Spleen (tissue), 11 donors: ENCODE data around the gene ASB3. TPM values are rescaled to one million over a fixed set of nuclear protein-coding genes. Genes with fewer than 3 reads are reported as not detected.

Source experiments
- DNase-seq: peaks from one replicate; pipeline ENCODE4 v3.0.0-alpha.2; 2020
- H3K27ac ChIP-seq, 8 donors: fragments of 200-600 bp; sonication (generic) in 7 of 8; 1 replicate in 4 of 8; 2 replicates in 4 of 8; pipeline versions ENCODE4 v1.5.0 to v1.8.0; 2016 to 2021; ENCODE audit warnings: inconsistent platforms in 4 of 8, mild to moderate bottlenecking in 4 of 8, moderate library complexity in 1 of 8
- H3K27me3 ChIP-seq, 7 donors: fragments of 200-600 bp; sonication (generic) in 6 of 7; replicated peaks in 1 of 7; 1 replicate in 4 of 7; 2 replicates in 3 of 7; pipeline versions ENCODE4 v1.5.0 to v1.8.0; 2016 to 2021; ENCODE audit warnings: inconsistent platforms in 3 of 7, mild to moderate bottlenecking in 1 of 7
- H3K36me3 ChIP-seq, 6 donors: fragments of 200-600 bp; sonication (generic) in 5 of 6; 1 replicate in 4 of 6; 2 replicates in 2 of 6; pipeline versions ENCODE4 v1.5.0 to v1.8.0; 2016 to 2021; ENCODE audit warnings: inconsistent platforms in 2 of 6
- H3K4me1 ChIP-seq, 6 donors: fragments of 200-600 bp; sonication (generic) in 5 of 6; 1 replicate in 3 of 6; 2 replicates in 3 of 6; pipeline versions ENCODE4 v1.5.0 to v1.8.0; 2016 to 2021; ENCODE audit warnings: inconsistent platforms in 3 of 6
- H3K4me3 ChIP-seq, 8 donors: fragments of 200-600 bp; sonication (generic) in 7 of 8; 1 replicate in 4 of 8; 2 replicates in 4 of 8; pipeline versions ENCODE4 v1.5.0 to v1.8.0; 2016 to 2021; ENCODE audit warnings: inconsistent platforms in 4 of 8, mild to moderate bottlenecking in 4 of 8, moderate library complexity in 2 of 8
- H3K9me3 ChIP-seq, 8 donors: fragments of 200-600 bp; sonication (generic) in 7 of 8; 1 replicate in 4 of 8; 2 replicates in 4 of 8; pipeline versions ENCODE4 v1.5.0 to v1.8.0; 2016 to 2021; ENCODE audit warnings: inconsistent platforms in 4 of 8
- POLR2A ChIP-seq, 3 donors: fragments of 450-650 bp; IDR thresholded peaks; one replicate each; pipeline ENCODE4 v1.5.1; 2017; ENCODE audit warnings: antibody characterized with exemption in 3 of 3, mild to moderate bottlenecking in 1 of 3
- POLR2AphosphoS5 ChIP-seq, 3 donors: sonication (generic); formaldehyde crosslinking; IDR thresholded peaks; one replicate each; pipeline ENCODE4 v1.5.1; 2017; ENCODE audit warnings: antibody characterized with exemption in 3 of 3
- WGBS, 5 donors: extraction: QIAGEN DNeasy Blood & Tissue Kit in 3 of 5; methylation state at CpG; one replicate each; pipeline versions ENCODE4 v1.1.5 to v1.1.7; 2013 to 2018; 5-methylcytosine and 5-hydroxymethylcytosine counted together
- intact Hi-C: fragments of 100-400 bp; cut with DNase I; formaldehyde crosslinking; loops from one replicate; pipeline ENCODE4 v1.15.0; 2023; ENCODE audit warnings: low total_unique reads
- polyA plus RNA-seq, 3 donors: library from polyadenylated mRNA; stranded (reverse); fragments of 200-250 nt; gene quantifications; one replicate each; pipeline ENCODE4 v1.2.1, GENCODE V29; 2013
- total RNA-seq, 7 donors: library from RNA; depleted of rRNA in 3 of 7; stranded (reverse); fragments of >200 nt in 3 of 7; fragmentation: NEBNext Ultra II Directional in 4 of 7; extraction: Animal tissue kit (Norgen Biotek cat#: 25700) in 4 of 7; gene quantifications; one replicate each; pipeline versions ENCODE4 v1.1.0 to v1.2.1, GENCODE V29; 2016 to 2021
- TF ChIP-seq, protein P1 (sequence below), 11 experiments: fragments of 200-600 bp in 7 of 11; fragments of 450-650 bp in 4 of 11; sonication (generic) in 4 of 11; IDR thresholded peaks in 8 of 11; conservative IDR thresholded peaks in 3 of 11; 1 replicate in 7 of 11; 2 replicates in 4 of 11; pipeline versions ENCODE4 v1.4.0 to v1.8.0; 2016 to 2021; ENCODE audit warnings: antibody characterized with exemption in 11 of 11, inconsistent platforms in 4 of 11, mild to moderate bottlenecking in 1 of 11
- donor health status: healthy with polysubstance abuse.
- donor health status: DM: no; HTN: no; CAD: no; lungs with moderate emphysema.
- donor health status: DM: no; HTN: no; CAD: no.
- donor health status: Bipolar disorder and iron deficiency.
- donor health status: healthy.
- donor health status: DM: no; HTN: no; CAD: no.
- donor health status: DM: yes; HTN: yes; CAD: no.

The ASB3 gene
- total and polyA plus RNA-seq, 10 donors = 7.7 to 28.1 (median 20.5) TPM

DNA sequence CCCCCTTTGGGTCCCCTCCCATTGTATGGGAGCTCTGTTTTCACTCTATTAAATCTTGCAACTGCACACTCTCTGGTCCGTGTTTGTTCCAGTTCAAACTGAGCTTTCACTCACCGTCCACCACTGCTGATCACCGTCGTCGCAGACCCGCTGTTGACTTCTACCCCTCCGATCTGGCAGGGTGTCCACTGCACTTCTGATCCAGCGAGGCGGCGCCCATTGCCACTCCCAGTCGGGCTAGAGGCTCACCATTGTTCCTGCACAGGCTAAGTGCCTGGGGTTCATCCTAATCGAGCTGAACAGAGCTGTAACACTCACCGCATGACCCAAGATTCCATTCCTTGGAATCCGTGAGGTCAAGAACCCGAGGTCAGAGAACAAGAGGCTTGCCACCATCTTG, 30.1 kb downstream of the ASB3 start:
- peaks cover 0 to 69% (median 16%) of the 10 kb centered on the region in 6 donors for H3K36me3 ChIP-seq
- intact Hi-C loops = no loop called here
- no peaks in the 10 kb centered on the region for H3K27me3 ChIP-seq
- no peaks in the 10 kb centered on the region for H3K4me1 ChIP-seq
- no peak for TF ChIP-seq POLR2A (IDR thresholded peaks at IDR 0.05)
- TF ChIP-seq, protein P1, sequence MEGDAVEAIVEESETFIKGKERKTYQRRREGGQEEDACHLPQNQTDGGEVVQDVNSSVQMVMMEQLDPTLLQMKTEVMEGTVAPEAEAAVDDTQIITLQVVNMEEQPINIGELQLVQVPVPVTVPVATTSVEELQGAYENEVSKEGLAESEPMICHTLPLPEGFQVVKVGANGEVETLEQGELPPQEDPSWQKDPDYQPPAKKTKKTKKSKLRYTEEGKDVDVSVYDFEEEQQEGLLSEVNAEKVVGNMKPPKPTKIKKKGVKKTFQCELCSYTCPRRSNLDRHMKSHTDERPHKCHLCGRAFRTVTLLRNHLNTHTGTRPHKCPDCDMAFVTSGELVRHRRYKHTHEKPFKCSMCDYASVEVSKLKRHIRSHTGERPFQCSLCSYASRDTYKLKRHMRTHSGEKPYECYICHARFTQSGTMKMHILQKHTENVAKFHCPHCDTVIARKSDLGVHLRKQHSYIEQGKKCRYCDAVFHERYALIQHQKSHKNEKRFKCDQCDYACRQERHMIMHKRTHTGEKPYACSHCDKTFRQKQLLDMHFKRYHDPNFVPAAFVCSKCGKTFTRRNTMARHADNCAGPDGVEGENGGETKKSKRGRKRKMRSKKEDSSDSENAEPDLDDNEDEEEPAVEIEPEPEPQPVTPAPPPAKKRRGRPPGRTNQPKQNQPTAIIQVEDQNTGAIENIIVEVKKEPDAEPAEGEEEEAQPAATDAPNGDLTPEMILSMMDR (IDR thresholded peaks at IDR 0.05 in 8 of 11, conservative IDR thresholded peaks at IDR 0.05 in 3 of 11) = no peak
- TF ChIP-seq POLR2AphosphoS5 (IDR thresholded peaks at IDR 0.05) = no peak
- peaks cover 0 to 4% (median 0%) of the 10 kb centered on the region in 8 donors for H3K9me3 ChIP-seq
- H3K27ac ChIP-seq = no peak overlapping the region
- DNase-seq = no peak
- 97 to 98% (median 97%) methylated on average over 15 of the region's 15 CpGs for WGBS, 5 donors
- H3K4me3 ChIP-seq = no peak overlapping the region

DNA sequence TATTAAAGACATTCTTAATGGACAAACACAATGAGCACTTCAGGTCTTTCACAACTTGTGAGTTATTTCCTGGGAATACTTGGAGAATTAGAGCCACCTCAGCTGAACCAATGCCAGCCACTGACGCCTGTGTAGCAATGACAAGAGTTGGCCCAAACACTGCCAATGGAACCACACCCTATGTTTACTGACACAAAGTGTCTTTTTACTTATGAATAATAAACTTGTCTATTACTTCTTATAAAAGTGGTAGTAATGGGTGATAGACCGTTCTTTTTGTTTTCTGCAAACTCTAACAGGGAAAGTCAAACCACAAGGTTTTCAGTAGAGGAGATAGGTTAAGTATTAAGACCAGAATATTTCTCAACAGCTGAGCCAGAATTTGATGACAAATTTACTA, 31.6 kb downstream of the ASB3 start:
- Histone ChIP-seq H3K4me1 (no peaks in the 10 kb centered on the region), H3K27me3 (no peaks in the 10 kb centered on the region), H3K4me3 (no peak overlapping the region), H3K27ac (no peak overlapping the region), H3K36me3 (peaks cover 0 to 59% (median 16%) of the 10 kb centered on the region in 6 donors), H3K9me3 (peaks cover 0 to 4% (median 0%) of the 10 kb centered on the region in 8 donors)
- TF ChIP-seq POLR2A (IDR thresholded peaks at IDR 0.05) (no peak), POLR2AphosphoS5 (IDR thresholded peaks at IDR 0.05) (no peak)
- TF ChIP-seq, protein P1 (IDR thresholded peaks at IDR 0.05 in 8 of 11, conservative IDR thresholded peaks at IDR 0.05 in 3 of 11) = no peak
- 78 to 88% (median 82%) methylated on average over 2 of the region's 2 CpGs for WGBS, 5 donors
- intact Hi-C loops = no loop called here
- DNase-seq = no peak

DNA sequence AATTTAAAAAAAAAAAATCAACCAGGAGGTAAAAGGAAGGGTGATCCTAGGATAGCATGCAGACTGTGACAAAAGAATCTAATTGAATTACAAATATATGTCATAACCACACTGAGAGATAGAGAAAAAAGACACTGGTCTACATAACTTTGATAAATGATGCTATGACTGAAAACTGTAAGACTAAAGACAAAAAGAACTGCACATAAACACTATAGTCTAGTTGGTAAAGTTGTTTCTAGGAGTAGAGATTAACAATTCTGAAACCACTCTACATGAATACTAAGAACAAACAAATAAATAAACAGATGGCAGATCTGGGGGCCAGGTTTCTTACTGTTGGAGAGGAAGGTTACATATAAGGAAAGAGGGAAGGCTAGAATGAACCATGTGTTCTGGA, 33.7 kb downstream of the ASB3 start:
- no peak overlapping the region for H3K4me3 ChIP-seq
- peaks cover 0 to 4% (median 0%) of the 10 kb centered on the region in 8 donors for H3K9me3 ChIP-seq
- H3K27me3 ChIP-seq = no peaks in the 10 kb centered on the region
- DNase-seq = no peak
- intact Hi-C loops = no loop called here
- no peaks in the 10 kb centered on the region for H3K4me1 ChIP-seq
- H3K27ac ChIP-seq = no peak overlapping the region
- TF ChIP-seq POLR2AphosphoS5 (IDR thresholded peaks at IDR 0.05) = no peak
- TF ChIP-seq, protein P1 (IDR thresholded peaks at IDR 0.05 in 8 of 11, conservative IDR thresholded peaks at IDR 0.05 in 3 of 11) = no peak
- TF ChIP-seq POLR2A (IDR thresholded peaks at IDR 0.05) = no peak
- peaks cover 0 to 57% (median 20%) of the 10 kb centered on the region in 6 donors for H3K36me3 ChIP-seq

DNA sequence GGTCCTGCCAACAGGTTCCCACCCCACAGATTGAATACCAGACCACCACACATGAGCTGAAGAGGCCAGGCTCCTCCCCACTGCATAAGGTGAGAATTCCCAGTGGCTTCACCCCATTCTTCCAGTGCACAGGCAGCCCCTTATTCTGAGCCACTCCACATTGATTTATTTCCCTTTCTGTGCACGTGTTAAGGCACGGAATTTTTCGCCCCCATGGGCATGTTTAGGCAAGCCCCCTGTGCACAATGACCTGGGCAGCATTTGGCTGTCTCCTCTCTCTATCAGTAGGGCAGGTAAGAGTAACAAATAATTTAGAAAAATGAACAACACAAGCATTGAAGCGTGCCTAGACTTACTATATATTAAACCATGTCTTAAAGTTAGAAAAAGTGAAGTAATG, 34.4 kb downstream of the ASB3 start:
- intact Hi-C loops = no loop called here
- peak overlapping the region in 1 of 8 donors; percentile 37 for H3K27ac ChIP-seq
- 87 to 95% (median 89%) methylated on average over 4 of the region's 4 CpGs for WGBS, 5 donors

More for the DNA sequence above, 34.4 kb downstream of the ASB3 start:
- DNase-seq = no peak
- Histone ChIP-seq H3K4me3 (no peak overlapping the region), H3K27me3 (no peaks in the 10 kb centered on the region), H3K4me1 (no peaks in the 10 kb centered on the region), H3K36me3 (peaks cover 0 to 57% (median 20%) of the 10 kb centered on the region in 6 donors), H3K9me3 (peaks cover 0 to 4% (median 0%) of the 10 kb centered on the region in 8 donors)
- TF ChIP-seq, protein P1 (IDR thresholded peaks at IDR 0.05 in 8 of 11, conservative IDR thresholded peaks at IDR 0.05 in 3 of 11) = no peak
- TF ChIP-seq POLR2A (IDR thresholded peaks at IDR 0.05) (no peak), POLR2AphosphoS5 (IDR thresholded peaks at IDR 0.05) (no peak)
